GM12878 (cell line): ENCODE results near the gene CCDC88C. TPM values are rescaled to one million over a fixed set of nuclear protein-coding genes. Genes with fewer than 3 reads are reported as not detected.

ENCODE experiments used
- ASH2L ChIP-seq: fragments of 300-600, 200-600 bp; sonication (generic); IDR thresholded peaks from 2 replicates; pipeline ENCODE4 v1.6.1; 2017; ENCODE audit warnings: low read depth, mild to moderate bottlenecking, borderline replicate concordance
- BACH1 ChIP-seq: fragments of 450-650 bp; IDR thresholded peaks from 2 replicates; pipeline ENCODE4 v1.6.1; 2017; ENCODE audit warnings: mild to moderate bottlenecking, borderline replicate concordance
- BCL11A ChIP-seq: IDR thresholded peaks from 2 replicates; pipeline ENCODE4 v1.6.1; 2011; ENCODE audit warnings: low read depth, low read length
- CREB1 ChIP-seq: IDR thresholded peaks from 2 replicates; pipeline ENCODE4 v1.6.1; 2012; ENCODE audit warnings: low read depth, mild to moderate bottlenecking, inconsistent platforms
- IRF3 ChIP-seq: fragments of 450-650 bp; IDR thresholded peaks from 2 replicates; pipeline ENCODE4 v1.6.1; 2014; ENCODE audit warnings: mild to moderate bottlenecking
- MTA2 ChIP-seq: fragments of 450-650 bp; IDR thresholded peaks from 2 replicates; pipeline ENCODE4 v1.6.1; 2016; ENCODE audit warnings: low read depth, mild to moderate bottlenecking, moderate library complexity
- MYC ChIP-seq: IDR thresholded peaks from 2 replicates; pipeline ENCODE4 v1.6.1; 2011; ENCODE audit warnings: mild to moderate bottlenecking, low read length, moderate library complexity, inconsistent platforms; ENCODE audit not compliant: insufficient read depth, insufficient replicate concordance, insufficient read length, severe bottlenecking
- NR2F1 ChIP-seq: fragments of 450-650 bp; conservative IDR thresholded peaks from 2 replicates; pipeline ENCODE4 v1.6.1; 2017; ENCODE audit warnings: mild to moderate bottlenecking
- PBX3 ChIP-seq: IDR thresholded peaks from 2 replicates; pipeline ENCODE4 v1.6.1; 2011; ENCODE audit warnings: mild to moderate bottlenecking, low read depth, low read length, moderate library complexity; ENCODE audit not compliant: insufficient replicate concordance
- PML ChIP-seq: IDR thresholded peaks from 2 replicates; pipeline ENCODE4 v1.6.1; 2012; ENCODE audit warnings: low read length, inconsistent platforms
- RCOR1 ChIP-seq: conservative IDR thresholded peaks from 2 replicates; pipeline ENCODE4 v1.6.1; 2012; ENCODE audit warnings: low read depth, low read length, improper control_type of control experiment
- SIX5 ChIP-seq: IDR thresholded peaks from 2 replicates; pipeline ENCODE4 v1.6.1; 2011; ENCODE audit warnings: mild to moderate bottlenecking, low read depth, low read length, moderate library complexity; ENCODE audit not compliant: severe bottlenecking
- SMC3 ChIP-seq: IDR thresholded peaks from 2 replicates; pipeline ENCODE4 v1.6.1; 2011; ENCODE audit warnings: low read length, improper control_type of control experiment, borderline replicate concordance
- SPI1 ChIP-seq: IDR thresholded peaks from 2 replicates; pipeline ENCODE4 v1.6.1; 2011; ENCODE audit warnings: low read depth, mild to moderate bottlenecking, low read length, moderate library complexity, borderline replicate concordance; ENCODE audit not compliant: insufficient read depth
- TCF3 ChIP-seq: IDR thresholded peaks from 2 replicates; pipeline ENCODE4 v1.6.1; 2012; ENCODE audit warnings: low read depth, mild to moderate bottlenecking, low read length, borderline replicate concordance; ENCODE audit not compliant: insufficient read depth
- USF1 ChIP-seq: IDR thresholded peaks from 2 replicates; pipeline ENCODE4 v1.6.1; 2011; ENCODE audit warnings: borderline replicate concordance, low read depth, mild to moderate bottlenecking, moderate library complexity, mixed read lengths, low read length; ENCODE audit not compliant: insufficient read depth; ENCODE audit errors: extremely low read length
- YBX1 ChIP-seq: fragments of 450-650 bp; IDR thresholded peaks from 2 replicates; pipeline ENCODE4 v1.6.1; 2016; ENCODE audit warnings: antibody characterized with exemption
- ZBTB4 ChIP-seq: fragments of 450-650 bp; formaldehyde crosslinking; IDR thresholded peaks from 2 replicates; pipeline ENCODE4 v1.4.0; 2022; ENCODE audit warnings: mild to moderate bottlenecking, moderate library complexity
- ZNF217 ChIP-seq: fragments of 450-650 bp; IDR thresholded peaks from 2 replicates; pipeline ENCODE4 v1.6.1; 2017; ENCODE audit warnings: antibody characterized with exemption, mild to moderate bottlenecking
- ZNF274 ChIP-seq: IDR thresholded peaks from one replicate; pipeline ENCODE4 v1.8.0; 2011; ENCODE audit not compliant: insufficient read length, insufficient read depth
- ZZZ3 ChIP-seq: IDR thresholded peaks from 2 replicates; pipeline ENCODE4 v1.6.1; 2011; ENCODE audit warnings: low read depth; ENCODE audit not compliant: control insufficient read depth, insufficient read length
- polyA plus RNA-seq, 11 experiments: library from polyadenylated mRNA; depleted of rRNA in 4 of 11; unstranded in 6 of 11; stranded (reverse) in 5 of 11; fragments of >200 nt; fragmentation: Nextera tagmentation in 4 of 11; fragmentation: Illumina TruSeq in 1 of 11; extraction: Ambion mirVana in 4 of 11; extraction: Trizol in 1 of 11; gene quantifications; 1 replicate in 1 of 11; 2 replicates in 10 of 11; pipeline versions ENCODE4 v1.2.1 to v1.2.3, GENCODE V29; 2011 to 2016; ENCODE audit warnings: inconsistent platforms in 2 of 11, missing spikeins in 2 of 11, low read depth in 1 of 11
- total RNA-seq, 4 experiments: library from RNA; depleted of rRNA in 3 of 4; stranded (reverse); fragments of >200 nt in 3 of 4; fragmentation: Illumina TruSeq in 1 of 4; extraction: Trizol in 1 of 4; gene quantifications; 2 replicates each; pipeline versions ENCODE4 v1.2.1 to v1.2.3, GENCODE V29; 2013 to 2021

The CCDC88C gene
- total and polyA plus RNA-seq, 10 of the 15 experiments (the other 5 are each of a cell fraction or from before 2014, with no cell fraction given), result 4.0 to 79.6 (median 36.6) TPM

GRCh38 chr14:91323671-91324605 lies 93.7 kb downstream of the CCDC88C start (continued):
- TF ChIP-seq ZNF217, result 0 out of 2 replicates have a peak, but pooled peaks have one; percentile 44
- TF ChIP-seq IRF3, result 0 out of 2 replicates have a peak, but pooled peaks have one; percentile 39
- peak; percentile 49; the same call in 1 of the 2 replicates for TF ChIP-seq CREB1
- TF ChIP-seq PBX3, result no peak
- peak; percentile 46 for TF ChIP-seq BCL11A
- TF ChIP-seq NR2F1, result 0 out of 2 replicates have a peak, but pooled peaks have one; percentile 38
- no peak for TF ChIP-seq ZNF274
- no peak for TF ChIP-seq RCOR1
- no peak for TF ChIP-seq SIX5
- no peak for TF ChIP-seq ZZZ3
- TF ChIP-seq BACH1, result peak; percentile 24; the same call in 1 of the 2 replicates
- peak; percentile 61; the same call in 1 of the 2 replicates for TF ChIP-seq PML
- no peak for TF ChIP-seq MYC
- TF ChIP-seq ASH2L, result peak; percentile 86; the same call in 1 of the 2 replicates
- TF ChIP-seq MTA2, result peak; percentile 60; the same call in 1 of the 2 replicates
- TF ChIP-seq USF1, result peak; percentile 74
- TF ChIP-seq SMC3, result peak; percentile 95
- no peak for TF ChIP-seq YBX1
- peak; percentile 50; the same call in 1 of the 2 replicates for TF ChIP-seq SPI1
- no peak for TF ChIP-seq TCF3
- no peak for TF ChIP-seq ZBTB4
